Measurements from ENCODE around the gene NGF.

DNA sequence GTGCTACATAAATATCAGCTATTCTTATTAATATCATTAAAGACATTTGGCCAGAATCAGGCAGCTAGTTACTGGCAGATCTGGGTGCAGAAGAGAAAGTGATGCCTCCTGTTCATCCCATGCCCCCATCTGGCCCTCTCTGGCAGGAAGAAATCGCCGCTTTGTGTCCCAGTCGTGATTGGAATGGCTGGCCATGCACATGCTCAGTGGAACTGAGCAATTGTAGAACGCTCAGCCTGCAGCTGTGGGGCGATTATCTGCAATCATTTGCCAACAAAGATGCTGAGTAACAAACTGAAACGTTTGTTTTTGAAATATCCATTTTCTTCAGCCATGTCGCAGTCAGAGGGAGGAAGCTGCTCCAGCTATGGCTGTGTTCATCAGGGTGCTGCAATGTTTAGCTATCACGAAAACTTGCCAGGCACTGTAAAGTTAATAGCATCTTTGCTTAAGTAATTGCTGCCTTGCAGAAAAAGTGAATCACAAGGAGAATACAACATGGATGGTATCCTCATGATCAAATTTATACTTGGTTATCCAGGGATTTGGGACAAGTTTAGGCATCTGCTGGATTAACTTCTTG is 36.5 kb downstream of the NGF start:
- TF ChIP-seq, protein P1, sequence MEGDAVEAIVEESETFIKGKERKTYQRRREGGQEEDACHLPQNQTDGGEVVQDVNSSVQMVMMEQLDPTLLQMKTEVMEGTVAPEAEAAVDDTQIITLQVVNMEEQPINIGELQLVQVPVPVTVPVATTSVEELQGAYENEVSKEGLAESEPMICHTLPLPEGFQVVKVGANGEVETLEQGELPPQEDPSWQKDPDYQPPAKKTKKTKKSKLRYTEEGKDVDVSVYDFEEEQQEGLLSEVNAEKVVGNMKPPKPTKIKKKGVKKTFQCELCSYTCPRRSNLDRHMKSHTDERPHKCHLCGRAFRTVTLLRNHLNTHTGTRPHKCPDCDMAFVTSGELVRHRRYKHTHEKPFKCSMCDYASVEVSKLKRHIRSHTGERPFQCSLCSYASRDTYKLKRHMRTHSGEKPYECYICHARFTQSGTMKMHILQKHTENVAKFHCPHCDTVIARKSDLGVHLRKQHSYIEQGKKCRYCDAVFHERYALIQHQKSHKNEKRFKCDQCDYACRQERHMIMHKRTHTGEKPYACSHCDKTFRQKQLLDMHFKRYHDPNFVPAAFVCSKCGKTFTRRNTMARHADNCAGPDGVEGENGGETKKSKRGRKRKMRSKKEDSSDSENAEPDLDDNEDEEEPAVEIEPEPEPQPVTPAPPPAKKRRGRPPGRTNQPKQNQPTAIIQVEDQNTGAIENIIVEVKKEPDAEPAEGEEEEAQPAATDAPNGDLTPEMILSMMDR (IDR thresholded peaks at IDR 0.05), result no peak
- TF ChIP-seq POLR2A (IDR thresholded peaks at IDR 0.05), result no peak

Measured in lower leg skin (tissue), 3 donors.